K562 (cell line): ENCODE measurements around the gene MARS1. TPM values are rescaled to one million over a fixed set of nuclear protein-coding genes. Genes with fewer than 3 reads are reported as not detected.

Experiments used
- AFF1 ChIP-seq, 2 experiments: fragments of 450-650 bp; IDR thresholded peaks; 2 replicates each; pipeline ENCODE4 v1.6.1; 2018; ENCODE audit warnings: mild to moderate bottlenecking in 2 of 2, low read depth in 1 of 2; ENCODE audit not compliant: partially characterized antibody in 2 of 2
- CBFA2T3 ChIP-seq: fragments of 450-650 bp; IDR thresholded peaks from 2 replicates; pipeline ENCODE4 v1.6.1; 2017
- ILF3 ChIP-seq: fragments of 450-650 bp; IDR thresholded peaks from 2 replicates; pipeline ENCODE4 v1.6.1; 2018; ENCODE audit warnings: antibody characterized with exemption, mild to moderate bottlenecking, moderate library complexity, borderline replicate concordance
- NCOA1 ChIP-seq: fragments of 450-650 bp; IDR thresholded peaks from 2 replicates; pipeline ENCODE4 v1.6.1; 2016; ENCODE audit warnings: low read depth
- PTRF ChIP-seq: fragments of 450-650 bp; IDR thresholded peaks from 2 replicates; pipeline ENCODE4 v1.6.1; 2016; ENCODE audit warnings: mild to moderate bottlenecking, missing genetic modification characterization, missing compliant biosample characterization
- RBFOX2 ChIP-seq: fragments of 200-400 bp; formaldehyde crosslinking; IDR thresholded peaks from 2 replicates; pipeline ENCODE4 v1.6.1; 2017; ENCODE audit warnings: low read depth, mild to moderate bottlenecking, low read length, moderate library complexity
- RBM15 ChIP-seq: fragments of 200-400 bp; formaldehyde crosslinking; IDR thresholded peaks from 2 replicates; pipeline ENCODE4 v1.6.1; 2018; ENCODE audit warnings: mild to moderate bottlenecking, low read length, moderate library complexity; ENCODE audit not compliant: insufficient read depth
- REST ChIP-seq, 2 experiments: fragments of 450-650 bp; formaldehyde crosslinking in 1 of 2; IDR thresholded peaks; 2 replicates each; pipeline versions ENCODE4 v1.4.0 to v1.6.1; 2014 to 2020; ENCODE audit warnings: mild to moderate bottlenecking in 2 of 2, borderline replicate concordance in 1 of 2, low read depth in 1 of 2
- SAFB ChIP-seq: fragments of 200-400 bp; formaldehyde crosslinking; IDR thresholded peaks from 2 replicates; pipeline ENCODE4 v1.6.1; 2017; ENCODE audit warnings: low read depth, low read length, borderline replicate concordance
- SLC30A9 ChIP-seq: fragments of 250-450 bp; sonication (Bioruptor Pico); IDR thresholded peaks from 2 replicates; pipeline ENCODE4 v1.8.0; 2022; ENCODE audit warnings: mild to moderate bottlenecking, moderate library complexity
- TAF15 ChIP-seq: fragments of 200-400 bp; formaldehyde crosslinking; IDR thresholded peaks from 2 replicates; pipeline ENCODE4 v1.6.1; 2017; ENCODE audit warnings: mild to moderate bottlenecking, low read depth, low read length, moderate library complexity
- ZC3H4 ChIP-seq: sonication (generic); formaldehyde crosslinking; IDR thresholded peaks from 2 replicates; pipeline ENCODE4 v1.9.0; 2021; ENCODE audit warnings: missing genetic modification reagents, borderline replicate concordance
- ZNF311 ChIP-seq: fragments of 250-450 bp; sonication (Bioruptor Pico); IDR thresholded peaks from 2 replicates; pipeline ENCODE4 v1.4.0; 2020; ENCODE audit warnings: mild to moderate bottlenecking, moderate library complexity
- ZNF639 ChIP-seq, 2 experiments: fragments of 200-800 bp in 1 of 2; sonication (Bioruptor generic) in 1 of 2; sonication (generic) in 1 of 2; formaldehyde crosslinking in 1 of 2; IDR thresholded peaks in 1 of 2; conservative IDR thresholded peaks in 1 of 2; 2 replicates each; pipeline versions ENCODE4 v1.5.0 to v1.6.1; 2016 to 2020; ENCODE audit warnings: missing compliant biosample characterization in 1 of 2, missing genetic modification characterization in 1 of 2, missing genetic modification reagents in 1 of 2
- ZNF695 ChIP-seq: fragments of 450-650 bp; formaldehyde crosslinking; IDR thresholded peaks from 2 replicates; pipeline ENCODE4 v1.4.0; 2020; ENCODE audit warnings: mild to moderate bottlenecking, moderate library complexity
- polyA plus RNA-seq, 8 experiments: library from polyadenylated mRNA; depleted of rRNA in 4 of 8; stranded (reverse) in 5 of 8; unstranded in 3 of 8; fragments of >200 nt; fragmentation: Nextera tagmentation in 2 of 8; fragmentation: Illumina TruSeq in 1 of 8; extraction: Ambion mirVana in 2 of 8; extraction: Trizol in 1 of 8; gene quantifications; 2 replicates each; pipeline versions ENCODE4 v1.2.1 to v1.2.3, GENCODE V29; 2011 to 2014; ENCODE audit warnings: inconsistent platforms in 1 of 8, missing spikeins in 1 of 8
- total RNA-seq, 7 experiments: library from RNA; depleted of rRNA in 6 of 7; stranded (reverse); fragments of >200 nt in 6 of 7; fragmentation: Illumina TruSeq in 2 of 7; extraction: Trizol in 2 of 7; gene quantifications; 2 replicates each; pipeline versions ENCODE4 v1.2.1 to v1.2.3, GENCODE V29; 2011 to 2021; ENCODE audit warnings: low replicate concordance in 1 of 7

MARS1 gene
- total and polyA plus RNA-seq, 9 of the 15 experiments (the other 6 are each of a cell fraction or from before 2014, with no cell fraction given): 117 to 382 (median 220) TPM

- no peak for TF ChIP-seq REST (IDR thresholded peaks at IDR 0.05; ENCODE audit: borderline replicate concordance)
- no peak for TF ChIP-seq REST (CRISPR knock-in tag; IDR thresholded peaks at IDR 0.05; ENCODE audit: low read depth)
- no peak for TF ChIP-seq ZNF695
- no peak for TF ChIP-seq PTRF (tag)
- TF ChIP-seq AFF1 (IDR thresholded peaks at IDR 0.05; ENCODE audit: low read depth in 1 of 2, partially characterized antibody in 2 of 2): no peak
- TF ChIP-seq SAFB: no peak
- TF ChIP-seq RBM15: no peak
- no peak for TF ChIP-seq SLC30A9
- TF ChIP-seq NCOA1: peak; percentile 52; the same call in 1 of the 2 replicates
- peak; percentile 97 for TF ChIP-seq CBFA2T3
- TF ChIP-seq ILF3: no peak
- 0 out of 4 replicates have a peak, but pooled peaks of 1 of the 2 experiments have one; percentile 40 for TF ChIP-seq ZNF639 (CRISPR knock-in tag; conservative IDR thresholded peaks at IDR 0.05 in 1 of 2, IDR thresholded peaks at IDR 0.05 in 1 of 2)
- TF ChIP-seq ZC3H4 (CRISPR knock-in tag): no peak
- no peak for TF ChIP-seq TAF15
- peak; percentile 27; the same call in 1 of the 2 replicates for TF ChIP-seq ZNF311 (CRISPR knock-in tag)
- TF ChIP-seq RBFOX2: no peak
These were observed 64.4 kb downstream of the MARS1 start (continued) for GRCh38 chr12:57552306-57552651.
